ENCODE measurements around the gene RAB4A.

Gene RAB4A

DNA sequence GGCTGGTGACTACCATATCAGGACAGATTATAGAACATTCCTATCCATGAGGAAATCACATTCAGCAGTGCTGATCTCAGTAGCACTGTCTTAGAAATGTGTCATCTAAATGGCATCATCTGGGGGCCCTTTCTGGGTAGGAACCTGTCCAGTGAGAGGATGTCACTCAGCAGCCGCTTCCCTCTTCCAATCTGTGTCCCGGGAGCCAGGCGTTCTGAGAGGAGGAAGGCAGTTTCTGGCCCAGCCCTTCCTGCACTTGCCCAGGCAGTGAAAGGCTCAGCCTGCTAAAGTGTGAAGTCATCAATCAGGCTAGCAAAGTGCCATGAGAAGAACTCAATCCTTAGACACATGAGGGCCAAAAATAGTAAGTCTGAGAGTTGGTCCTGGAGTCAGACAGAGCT, 25.6 kb downstream of the RAB4A start:
- H3K27ac ChIP-seq: peak overlapping the region; percentile 8
- DNase-seq: peak; percentile 72

DNA sequence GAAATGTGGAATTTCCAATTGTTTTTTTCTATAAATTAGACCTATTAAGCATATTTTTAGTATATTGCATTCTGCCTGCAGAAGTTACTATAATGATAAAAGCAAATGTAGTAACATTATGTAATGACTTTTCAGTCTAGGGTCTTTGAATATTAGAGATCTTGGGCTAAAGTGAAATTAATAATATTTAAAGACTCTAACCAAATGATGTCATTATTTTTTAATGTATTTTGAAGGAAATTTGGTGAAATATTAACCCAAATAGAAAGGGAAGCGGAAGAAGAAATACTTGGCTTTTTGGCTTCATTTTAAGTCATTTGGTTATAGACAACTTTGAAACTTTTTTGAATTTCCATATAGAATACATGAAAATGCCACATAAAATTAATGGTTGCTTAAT, 26.8 kb downstream of the RAB4A start:
- Histone ChIP-seq H3K36me3 (replicated peaks) (peaks cover 16% of the 10 kb centered on the region), H3K27me3 (replicated peaks) (no peaks in the 10 kb centered on the region), H3K4me3 (ENCODE audit: low read depth, low read length) (no peak overlapping the region), H3K27ac (no peak overlapping the region)
- TF ChIP-seq, protein P1, sequence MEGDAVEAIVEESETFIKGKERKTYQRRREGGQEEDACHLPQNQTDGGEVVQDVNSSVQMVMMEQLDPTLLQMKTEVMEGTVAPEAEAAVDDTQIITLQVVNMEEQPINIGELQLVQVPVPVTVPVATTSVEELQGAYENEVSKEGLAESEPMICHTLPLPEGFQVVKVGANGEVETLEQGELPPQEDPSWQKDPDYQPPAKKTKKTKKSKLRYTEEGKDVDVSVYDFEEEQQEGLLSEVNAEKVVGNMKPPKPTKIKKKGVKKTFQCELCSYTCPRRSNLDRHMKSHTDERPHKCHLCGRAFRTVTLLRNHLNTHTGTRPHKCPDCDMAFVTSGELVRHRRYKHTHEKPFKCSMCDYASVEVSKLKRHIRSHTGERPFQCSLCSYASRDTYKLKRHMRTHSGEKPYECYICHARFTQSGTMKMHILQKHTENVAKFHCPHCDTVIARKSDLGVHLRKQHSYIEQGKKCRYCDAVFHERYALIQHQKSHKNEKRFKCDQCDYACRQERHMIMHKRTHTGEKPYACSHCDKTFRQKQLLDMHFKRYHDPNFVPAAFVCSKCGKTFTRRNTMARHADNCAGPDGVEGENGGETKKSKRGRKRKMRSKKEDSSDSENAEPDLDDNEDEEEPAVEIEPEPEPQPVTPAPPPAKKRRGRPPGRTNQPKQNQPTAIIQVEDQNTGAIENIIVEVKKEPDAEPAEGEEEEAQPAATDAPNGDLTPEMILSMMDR (IDR thresholded peaks at IDR 0.05; ENCODE audit: low read depth, low read length, missing control alignments): no peak
- DNase-seq: no peak
- in situ Hi-C loops (cut with HindIII; ENCODE audit: low pct_ligation_motif_present, low sequenced_read_pairs): no loop called here

More for the DNA sequence above, 25.6 kb downstream of the RAB4A start:
- no peak overlapping the region for H3K4me3 ChIP-seq (ENCODE audit: low read depth, low read length)
- peaks cover 16% of the 10 kb centered on the region for H3K36me3 ChIP-seq (replicated peaks)
- TF ChIP-seq, protein P1 (IDR thresholded peaks at IDR 0.05; ENCODE audit: low read depth, low read length, missing control alignments): no peak
- in situ Hi-C loops (cut with HindIII; ENCODE audit: low pct_ligation_motif_present, low sequenced_read_pairs): no loop called here
- no peaks in the 10 kb centered on the region for H3K27me3 ChIP-seq (replicated peaks)

DNA sequence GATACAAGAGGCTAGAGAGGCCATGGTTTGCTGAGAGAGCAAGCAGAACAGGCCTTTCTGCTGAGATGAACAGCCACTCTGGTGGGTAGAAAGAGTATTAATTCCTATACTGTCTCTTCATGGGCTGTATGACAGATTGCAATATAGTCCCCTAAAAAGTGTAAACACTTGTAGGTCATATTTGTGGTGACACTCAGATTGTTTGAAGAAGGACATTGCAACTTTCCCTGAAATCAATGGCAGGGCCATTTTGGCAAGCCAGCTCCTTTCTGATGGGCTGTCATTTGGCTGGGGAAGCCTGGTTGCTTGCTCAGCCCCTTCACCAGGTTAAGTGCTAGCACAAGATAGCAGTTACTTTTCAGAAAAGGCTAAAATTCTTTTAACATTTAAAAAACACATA, 27.5 kb downstream of the RAB4A start:
- Histone ChIP-seq H3K36me3 (replicated peaks) (peaks cover 16% of the 10 kb centered on the region), H3K4me3 (ENCODE audit: low read depth, low read length) (no peak overlapping the region), H3K27me3 (replicated peaks) (no peaks in the 10 kb centered on the region), H3K27ac (no peak overlapping the region)
- no peak for DNase-seq
- in situ Hi-C loops (cut with HindIII; ENCODE audit: low pct_ligation_motif_present, low sequenced_read_pairs): no loop called here
- TF ChIP-seq, protein P1 (IDR thresholded peaks at IDR 0.05; ENCODE audit: low read depth, low read length, missing control alignments): no peak

DNA sequence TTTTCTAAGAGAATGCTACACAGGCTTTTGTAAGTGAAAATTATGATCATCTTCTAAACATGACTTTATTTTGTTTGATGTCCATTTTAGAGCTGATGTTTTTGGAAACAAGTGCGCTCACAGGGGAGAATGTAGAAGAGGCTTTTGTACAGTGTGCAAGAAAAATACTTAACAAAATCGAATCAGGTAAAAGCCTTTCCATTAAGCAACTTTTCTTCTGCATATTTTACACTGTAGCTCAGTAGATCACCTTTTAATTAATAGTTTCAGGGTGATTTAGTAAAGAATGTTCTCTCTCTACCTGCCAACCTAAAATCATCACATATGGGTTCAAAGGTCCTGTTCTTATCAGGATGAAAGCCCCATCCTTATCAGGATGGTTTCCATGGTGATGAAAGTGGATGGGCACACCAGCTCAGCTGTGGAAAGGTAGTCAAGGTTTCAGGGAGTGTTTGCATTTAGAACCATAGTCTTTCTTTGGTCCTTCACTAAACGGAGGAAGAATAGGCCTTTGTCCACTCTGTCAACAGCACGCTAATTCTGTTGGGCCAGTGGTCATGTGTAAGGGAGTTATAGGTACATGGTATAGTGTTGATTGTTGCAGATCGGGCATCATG, 28.1 kb downstream of the RAB4A start:
- peaks cover 21% of the 10 kb centered on the region for H3K36me3 ChIP-seq (replicated peaks)
- DNase-seq: no peak
- H3K27ac ChIP-seq: no peak overlapping the region
- H3K27me3 ChIP-seq (replicated peaks): no peaks in the 10 kb centered on the region
- in situ Hi-C loops (cut with HindIII; ENCODE audit: low pct_ligation_motif_present, low sequenced_read_pairs): no loop called here
- TF ChIP-seq, protein P1 (IDR thresholded peaks at IDR 0.05; ENCODE audit: low read depth, low read length, missing control alignments): no peak
- H3K4me3 ChIP-seq (ENCODE audit: low read depth, low read length): no peak overlapping the region

DNA sequence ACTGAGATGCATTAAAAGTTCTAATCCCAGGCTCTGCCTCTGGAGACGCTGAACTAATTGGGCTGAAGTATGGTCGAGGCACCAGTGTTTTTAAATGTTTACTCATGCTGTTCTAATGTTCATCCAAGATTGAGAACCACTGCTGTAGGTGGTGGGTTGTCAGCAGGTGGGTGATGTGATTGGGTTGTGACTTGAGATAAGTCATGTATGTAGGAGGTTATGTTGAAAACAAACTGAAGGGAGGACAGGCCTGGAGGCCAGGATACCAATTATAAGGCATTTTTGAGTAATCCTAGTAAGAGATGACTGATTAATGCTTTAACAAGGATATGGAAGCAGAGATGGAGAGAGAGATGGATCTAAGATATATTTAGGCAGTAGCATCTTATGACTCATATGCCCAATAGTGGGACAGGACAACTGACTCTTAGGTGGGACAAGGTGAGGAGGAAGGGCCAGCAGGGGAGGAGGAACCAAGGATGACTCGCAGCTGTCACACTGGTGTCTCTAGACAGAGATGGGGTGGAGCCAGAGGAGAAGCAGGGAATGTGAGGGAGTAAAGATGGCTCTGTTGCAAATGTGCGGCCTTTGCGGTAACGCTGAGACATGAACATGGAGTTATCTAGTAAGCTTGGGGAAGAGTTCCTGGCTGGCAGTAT, 29.3 kb downstream of the RAB4A start:
- H3K27ac ChIP-seq: no peak overlapping the region
- H3K4me3 ChIP-seq (ENCODE audit: low read depth, low read length): no peak overlapping the region
- in situ Hi-C loops (cut with HindIII; ENCODE audit: low pct_ligation_motif_present, low sequenced_read_pairs): no loop called here
- TF ChIP-seq, protein P1 (IDR thresholded peaks at IDR 0.05; ENCODE audit: low read depth, low read length, missing control alignments): no peak
- DNase-seq: no peak
- H3K27me3 ChIP-seq (replicated peaks): no peaks in the 10 kb centered on the region
- peaks cover 26% of the 10 kb centered on the region for H3K36me3 ChIP-seq (replicated peaks)

All from brain microvascular endothelial cell (primary cell).